ENCODE data around the gene TGM6. TPM values are rescaled to one million over a fixed set of nuclear protein-coding genes. Genes with fewer than 3 reads are reported as not detected.

Gene TGM6
- total RNA-seq, 4 donors from 2014 or later = not detected

- TF ChIP-seq CTCF (IDR thresholded peaks at IDR 0.05) (no peak), POLR2A (IDR thresholded peaks at IDR 0.05) (no peak)
- no peak overlapping the region for H3K4me3 ChIP-seq
- no peaks in the 10 kb centered on the region for H3K9me3 ChIP-seq
- H3K36me3 ChIP-seq = no peaks in the 10 kb centered on the region
- no peaks in the 10 kb centered on the region for H3K27me3 ChIP-seq
- no peak for DNase-seq
- H3K27ac ChIP-seq = no peak overlapping the region
- no peaks in the 10 kb centered on the region for H3K4me1 ChIP-seq
- intact Hi-C loops (cut with DNase I; ENCODE audit: low total_unique reads) = no loop called here
These were observed 68.7 kb downstream of the TGM6 start for GRCh38 chr20:2449386-2449785.

GRCh38 chr20:2451422-2451821 is 70.7 kb downstream of the TGM6 start:
- H3K27me3 ChIP-seq = no peaks in the 10 kb centered on the region
- H3K4me3 ChIP-seq = no peak overlapping the region
- intact Hi-C loops (cut with DNase I; ENCODE audit: low total_unique reads) = no loop called here
- H3K4me1 ChIP-seq = no peaks in the 10 kb centered on the region
- TF ChIP-seq POLR2A (IDR thresholded peaks at IDR 0.05) (no peak), CTCF (IDR thresholded peaks at IDR 0.05) (no peak)
- no peak for DNase-seq
- no peaks in the 10 kb centered on the region for H3K36me3 ChIP-seq
- no peaks in the 10 kb centered on the region for H3K9me3 ChIP-seq
- H3K27ac ChIP-seq = no peak overlapping the region

- TF ChIP-seq POLR2A (IDR thresholded peaks at IDR 0.05) (no peak), CTCF (IDR thresholded peaks at IDR 0.05) (peak; percentile 36 to 71 (median 57))
- H3K9me3 ChIP-seq = no peaks in the 10 kb centered on the region
- no peaks in the 10 kb centered on the region for H3K27me3 ChIP-seq
- peak; percentile 47 to 48 for DNase-seq
- H3K4me1 ChIP-seq = no peaks in the 10 kb centered on the region
- intact Hi-C loops (cut with DNase I; ENCODE audit: low total_unique reads) = no loop called here
- no peak overlapping the region for H3K27ac ChIP-seq
- H3K36me3 ChIP-seq = no peaks in the 10 kb centered on the region
- no peak overlapping the region for H3K4me3 ChIP-seq
These were observed 71.4 kb downstream of the TGM6 start for GRCh38 chr20:2451939-2452732.

- Histone ChIP-seq H3K4me1 (no peaks in the 10 kb centered on the region), H3K27me3 (no peaks in the 10 kb centered on the region), H3K4me3 (no peak overlapping the region), H3K27ac (no peak overlapping the region), H3K9me3 (no peaks in the 10 kb centered on the region), H3K36me3 (no peaks in the 10 kb centered on the region)
- intact Hi-C loops (cut with DNase I; ENCODE audit: low total_unique reads) = no loop called here
- DNase-seq = no peak
- TF ChIP-seq POLR2A (IDR thresholded peaks at IDR 0.05) (no peak), CTCF (IDR thresholded peaks at IDR 0.05) (no peak)
These were observed 73.1 kb downstream of the TGM6 start for GRCh38 chr20:2453792-2454191.

- Histone ChIP-seq H3K4me3 (no peak overlapping the region), H3K27me3 (no peaks in the 10 kb centered on the region), H3K27ac (no peak overlapping the region), H3K4me1 (no peaks in the 10 kb centered on the region), H3K36me3 (no peaks in the 10 kb centered on the region), H3K9me3 (no peaks in the 10 kb centered on the region)
- no peak for TF ChIP-seq CTCF (IDR thresholded peaks at IDR 0.05)
- no peak for TF ChIP-seq POLR2A (IDR thresholded peaks at IDR 0.05)
- intact Hi-C loops (cut with DNase I; ENCODE audit: low total_unique reads) = no loop called here
- DNase-seq = no peak
These were observed 75.2 kb downstream of the TGM6 start for GRCh38 chr20:2455771-2456497.

All from uterus (tissue), 4 donors.